ENCODE data around the gene MRPS22.
"Not testable (repeated sequence)": the region's sequence is repeated elsewhere in the genome, so short reads cannot be mapped to it uniquely, and the experiment has no call there.

MRPS22 gene

DNA sequence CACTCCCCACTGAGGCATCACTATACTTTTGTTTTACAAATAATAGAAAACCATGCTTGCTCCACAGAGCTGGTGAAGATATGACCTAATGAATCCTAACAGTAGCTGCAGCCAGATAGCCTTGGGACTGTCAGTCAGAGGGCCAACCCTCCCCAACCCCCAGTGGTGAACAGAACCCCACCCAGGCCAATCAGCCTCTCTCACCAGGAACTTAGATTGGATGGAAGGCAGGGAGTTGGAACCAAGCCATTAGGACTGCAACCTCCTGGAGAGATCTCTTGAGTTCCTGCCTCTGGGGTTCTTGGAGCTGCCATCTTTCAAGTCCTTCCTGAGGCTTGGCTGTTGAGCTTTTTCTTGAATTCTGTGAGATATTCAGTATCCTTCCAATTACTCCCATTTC is 3.0 kb upstream of the MRPS22 start:
- DNase-seq = no peak

DNA sequence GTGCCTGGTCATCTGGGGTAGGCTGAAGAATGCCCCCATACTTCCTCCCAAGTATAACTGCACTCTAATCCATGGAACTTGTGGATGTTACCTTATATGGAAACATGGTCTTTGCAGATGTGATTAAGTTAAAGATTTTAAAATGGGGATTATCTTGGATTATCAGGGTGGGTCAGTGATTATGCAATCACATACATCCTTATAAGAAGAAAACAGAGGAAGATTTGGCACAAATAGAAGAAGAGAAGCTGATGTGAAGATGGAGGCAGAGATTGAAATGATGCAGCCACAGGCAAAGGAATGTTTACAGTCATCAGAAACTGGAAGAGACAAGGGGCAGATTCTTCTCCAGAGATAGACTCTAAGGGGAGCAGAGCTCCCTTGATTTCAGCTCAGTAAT is 1.8 kb upstream of the MRPS22 start:
- no peak for DNase-seq

DNA sequence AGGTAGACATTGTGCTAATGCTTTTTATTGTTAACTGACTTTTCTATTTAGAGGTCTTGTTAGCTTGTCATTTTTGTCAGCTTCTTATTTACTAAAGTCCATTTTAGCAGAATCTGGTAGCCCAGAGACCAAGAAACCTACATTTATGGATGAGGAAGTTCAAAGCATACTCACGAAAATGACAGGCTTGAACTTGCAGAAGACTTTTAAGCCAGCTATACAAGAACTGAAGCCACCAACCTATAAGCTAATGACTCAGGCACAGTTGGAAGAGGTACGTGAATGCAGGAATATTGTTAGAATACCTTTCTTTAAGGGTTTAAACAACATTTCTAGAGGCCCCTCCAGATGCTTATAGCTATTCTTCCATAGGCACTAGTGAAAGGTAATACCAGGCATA is 3.0 kb downstream of the MRPS22 start:
- DNase-seq = no peak

DNA sequence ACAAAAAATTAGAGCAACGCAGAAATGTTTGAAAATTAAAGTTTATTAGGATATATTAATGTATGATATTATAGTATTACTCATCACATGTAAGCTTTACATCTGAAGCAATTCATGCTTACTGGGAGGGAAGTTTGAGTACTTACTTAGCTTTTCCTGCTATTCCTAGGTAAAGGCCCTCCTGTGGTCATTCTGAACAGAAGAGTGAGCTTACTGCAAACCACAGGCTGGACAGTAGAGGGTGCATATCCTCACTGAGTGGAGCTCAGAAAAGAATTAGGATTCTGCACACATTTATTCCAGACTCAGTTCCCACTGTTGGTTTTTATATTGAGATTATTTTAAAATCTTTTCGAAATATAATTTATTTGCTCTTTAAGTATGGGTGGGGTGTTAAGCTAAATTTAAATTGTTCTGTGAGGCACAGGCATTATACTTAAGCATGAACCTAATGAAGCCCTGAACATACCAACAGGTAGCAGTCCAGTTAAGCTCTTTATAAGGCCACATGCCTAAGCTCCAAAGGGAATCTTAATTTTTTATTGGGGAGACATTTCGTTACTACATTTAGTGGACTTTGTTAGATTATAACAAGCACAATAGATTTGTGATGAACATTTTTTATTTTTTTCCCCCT is 10.2 kb downstream of the MRPS22 start:
- DNase-seq = no peak

DNA sequence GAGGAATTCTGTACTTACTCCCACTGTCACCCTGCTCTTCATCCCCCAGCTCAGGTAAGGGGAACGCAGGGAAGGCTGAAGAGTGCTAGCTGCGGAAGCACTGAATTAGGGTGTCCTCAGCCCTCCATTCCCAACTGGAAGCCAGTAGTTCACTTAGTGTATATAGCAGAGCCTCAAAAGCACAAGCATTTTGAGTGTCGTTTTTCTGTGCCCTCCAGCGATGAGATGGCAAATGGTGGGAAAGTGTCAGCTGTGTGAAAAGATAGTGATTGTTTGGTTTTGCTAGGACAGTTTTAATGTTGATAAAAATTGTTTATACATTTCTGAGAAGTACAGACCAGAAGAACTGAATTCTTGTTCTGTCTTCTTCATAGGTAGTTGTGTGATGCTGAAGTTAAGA is 10.8 kb downstream of the MRPS22 start:
- DNase-seq = no peak

DNA sequence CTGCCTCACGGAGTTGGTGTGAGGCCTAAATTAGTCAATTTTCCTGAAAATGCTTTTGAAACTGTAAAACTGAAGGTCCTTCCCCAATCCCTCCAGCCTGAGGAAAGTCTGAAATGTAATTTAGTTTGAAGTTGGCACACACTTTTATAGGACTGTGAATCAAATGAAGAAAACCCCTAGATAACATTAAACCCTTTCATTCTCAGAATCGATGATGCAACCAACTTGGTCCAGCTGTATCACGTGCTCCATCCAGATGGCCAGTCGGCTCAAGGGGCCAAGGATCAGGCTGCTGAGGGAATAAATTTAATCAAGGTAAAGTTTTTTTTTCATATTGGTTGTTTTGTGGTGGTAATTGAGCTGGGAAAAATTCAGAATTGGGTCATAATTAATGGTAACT is 11.7 kb downstream of the MRPS22 start:
- DNase-seq = no peak

DNA sequence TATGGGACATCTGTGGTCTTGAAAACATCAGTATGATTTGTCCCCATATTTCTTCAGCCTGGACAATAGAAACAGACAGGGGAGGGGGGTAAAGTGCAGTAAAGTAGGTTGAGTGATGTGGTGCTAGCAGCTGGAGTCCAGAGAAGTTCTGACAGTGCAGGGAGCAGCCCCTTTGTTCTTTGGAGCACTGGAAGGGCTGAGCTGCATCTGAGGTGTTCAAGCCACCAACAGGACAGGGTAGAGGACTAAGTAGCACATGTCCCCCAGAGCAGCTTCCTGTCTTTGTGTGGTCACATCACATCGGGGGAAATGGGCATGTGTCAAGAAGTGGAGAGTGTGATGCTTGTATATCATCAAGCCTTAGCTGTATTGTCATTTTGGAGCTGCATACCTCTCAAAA is 12.1 kb downstream of the MRPS22 start:
- DNase-seq = no peak

DNA sequence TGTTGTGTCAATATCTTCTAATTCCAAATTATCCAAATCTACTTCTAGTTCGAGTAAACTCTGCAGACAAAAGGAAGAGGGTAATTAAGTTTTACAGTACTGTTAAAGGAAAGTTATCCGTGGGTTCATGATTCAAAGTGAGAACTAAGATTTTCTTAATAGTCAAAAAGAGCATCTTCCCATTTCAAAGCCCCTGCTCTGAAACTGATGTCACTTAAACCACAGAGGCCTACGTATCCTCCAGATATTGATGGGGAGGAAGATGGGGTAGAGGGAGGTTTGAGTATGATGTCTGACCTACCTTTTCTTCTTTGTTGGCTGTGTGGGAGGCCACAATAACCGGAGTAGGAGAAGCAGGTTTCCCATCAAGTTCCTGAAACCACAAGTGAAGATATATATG is 14.1 kb downstream of the MRPS22 start:
- DNase-seq = peak; percentile 83

DNA sequence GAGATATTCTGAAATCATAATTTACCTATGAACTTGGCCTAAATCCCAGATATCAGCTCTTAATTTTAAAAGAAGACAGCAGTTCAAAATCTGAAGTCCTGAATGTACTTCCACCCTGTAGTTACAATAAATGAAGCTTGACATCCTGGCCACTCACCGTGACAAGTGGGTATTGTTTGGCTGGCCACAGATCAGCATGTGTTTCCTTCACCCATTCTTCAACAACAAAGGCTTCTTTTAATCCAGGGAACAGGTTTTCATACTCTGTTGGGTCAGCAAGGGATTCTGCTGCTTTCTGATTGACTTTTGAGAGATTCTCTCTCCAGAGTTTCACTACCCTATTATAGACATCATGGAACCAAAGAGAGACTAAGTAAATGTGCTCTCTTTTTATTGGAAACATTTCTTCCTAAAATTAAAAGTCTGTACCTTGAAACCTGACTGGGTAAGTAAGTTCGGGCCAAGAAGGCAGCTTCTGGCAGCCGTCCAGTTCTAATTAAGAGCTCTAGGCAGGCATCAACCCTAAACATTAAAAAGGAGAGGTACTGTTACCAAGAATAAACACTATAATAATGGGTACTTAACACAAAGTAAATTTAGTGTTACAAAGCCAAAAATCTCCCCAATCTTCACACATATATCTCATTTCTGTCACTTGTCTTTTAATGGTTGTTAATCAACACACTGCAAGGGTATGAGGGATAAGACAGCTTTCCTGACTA is 15.2 kb downstream of the MRPS22 start:
- no peak for DNase-seq

DNA sequence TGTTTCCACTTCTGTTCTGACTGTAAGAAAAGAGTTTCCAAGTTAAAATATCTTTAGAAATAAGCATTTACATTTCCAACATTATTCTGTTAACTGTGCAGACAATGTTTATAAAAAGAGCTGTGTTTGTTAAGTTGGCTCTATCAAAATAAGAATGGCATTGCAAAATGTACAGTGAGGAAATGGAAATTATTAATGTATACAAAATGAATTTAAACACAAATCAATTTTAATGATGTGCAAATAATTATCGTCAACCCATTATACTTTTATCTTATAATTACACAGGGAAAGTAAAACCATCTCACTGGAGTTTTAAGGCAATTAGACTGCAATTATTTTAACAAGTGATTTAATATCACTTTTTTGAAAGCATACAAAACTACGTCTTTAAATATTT is 17.5 kb downstream of the MRPS22 start:
- DNase-seq = no peak

DNA sequence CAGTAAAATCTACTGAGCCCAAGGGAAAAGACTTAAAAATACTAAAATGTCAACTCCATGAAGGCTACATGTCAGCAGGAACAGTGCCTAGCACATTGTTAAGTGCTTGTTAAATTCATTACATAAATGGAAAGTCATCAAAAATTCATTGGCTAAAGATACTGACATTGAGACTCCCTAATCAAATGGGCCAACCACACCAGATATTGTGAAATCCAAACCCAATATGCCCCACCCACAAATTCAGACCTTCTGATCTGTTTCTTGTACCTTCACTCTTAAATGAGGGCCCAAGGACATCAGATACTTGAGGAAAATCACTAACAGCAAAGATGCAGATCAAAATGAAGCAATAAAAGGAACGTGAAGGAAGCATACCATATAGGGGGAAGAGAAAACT is 20.7 kb downstream of the MRPS22 start:
- no peak for DNase-seq

DNA sequence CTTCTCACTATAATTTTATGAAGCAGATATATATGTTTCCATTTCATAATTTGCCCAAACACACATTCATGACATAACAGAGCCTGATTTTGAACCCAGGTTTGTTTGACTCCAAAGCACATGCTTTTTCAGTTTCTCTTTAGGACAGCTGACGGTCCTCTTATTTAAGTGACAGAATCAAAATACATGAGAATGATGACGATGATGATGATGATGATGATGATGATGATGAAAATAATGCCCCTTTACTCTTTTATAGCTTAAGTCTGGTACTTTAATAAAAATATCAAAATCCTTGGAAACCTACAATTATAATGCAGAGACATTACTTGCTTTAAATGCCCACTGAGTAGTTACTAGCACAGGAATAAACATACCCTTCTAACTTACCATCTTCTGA is 30.3 kb downstream of the MRPS22 start:
- DNase-seq = no peak

DNA sequence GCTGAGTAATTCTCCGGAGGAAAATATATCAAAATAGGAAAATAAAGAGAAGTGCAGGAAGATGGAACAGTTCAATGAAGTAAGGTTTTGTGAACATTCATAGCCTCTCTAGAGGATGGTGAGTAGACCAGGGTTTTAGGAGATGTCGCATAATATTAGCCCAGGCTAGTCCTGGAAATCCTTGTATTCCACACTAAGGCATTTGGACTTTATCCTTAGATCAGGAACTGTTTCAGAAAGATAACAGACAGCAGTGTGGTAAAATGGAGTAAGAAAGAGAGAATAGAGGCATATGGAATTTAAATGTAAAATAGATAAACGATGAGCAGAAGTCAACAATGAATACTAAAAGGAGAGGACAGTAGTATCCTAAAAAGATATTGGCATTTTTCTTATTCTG is 33.6 kb downstream of the MRPS22 start:
- no peak for DNase-seq

DNA sequence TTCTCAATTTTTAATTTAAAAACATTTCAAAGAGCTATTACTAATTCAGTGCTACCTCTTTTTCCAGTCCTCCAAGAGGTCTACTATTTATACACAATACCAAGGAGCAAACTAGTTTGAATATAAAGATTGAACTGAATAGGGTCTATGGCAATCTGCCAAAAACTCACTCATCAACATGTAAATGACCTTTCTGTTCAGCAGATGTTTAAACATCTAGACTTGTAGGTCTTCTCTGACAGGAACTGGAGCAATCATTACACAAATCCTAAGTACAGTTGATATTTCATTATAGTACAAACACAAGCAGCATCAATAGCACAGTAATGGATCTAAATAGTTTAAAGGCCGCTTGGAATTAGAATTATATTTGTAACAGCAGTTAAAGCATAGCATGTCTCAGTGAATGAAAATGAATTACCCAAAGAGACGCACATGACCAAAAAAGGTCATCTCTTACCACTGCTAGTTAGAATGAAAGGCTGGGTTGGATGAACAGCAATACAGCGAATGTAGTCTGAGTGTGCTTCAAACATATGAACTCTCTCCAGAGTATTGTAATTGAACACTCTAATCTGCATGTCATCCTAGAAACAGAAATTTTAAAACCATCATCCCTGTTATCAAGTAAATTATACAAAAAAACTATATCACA is 34.9 kb downstream of the MRPS22 start:
- DNase-seq = no peak

DNA sequence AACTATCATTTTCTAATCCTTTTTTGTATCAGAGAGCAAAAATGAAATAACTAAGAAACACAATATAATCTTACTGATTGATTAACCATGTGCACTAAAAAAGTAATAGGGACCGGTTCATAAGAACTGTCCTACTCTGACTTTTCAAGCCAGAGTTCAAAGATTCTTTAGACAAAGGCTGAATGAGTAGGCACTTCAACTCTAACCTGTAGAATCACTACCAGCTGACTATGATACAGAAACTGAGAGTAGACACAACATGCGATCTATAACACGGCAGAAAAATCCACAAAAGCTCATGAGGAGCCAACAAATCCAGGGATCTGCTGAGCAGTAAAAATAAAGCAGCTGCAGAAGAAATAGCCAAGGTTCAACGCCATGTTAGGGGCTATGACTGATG is 36.8 kb downstream of the MRPS22 start:
- no peak for DNase-seq

DNA sequence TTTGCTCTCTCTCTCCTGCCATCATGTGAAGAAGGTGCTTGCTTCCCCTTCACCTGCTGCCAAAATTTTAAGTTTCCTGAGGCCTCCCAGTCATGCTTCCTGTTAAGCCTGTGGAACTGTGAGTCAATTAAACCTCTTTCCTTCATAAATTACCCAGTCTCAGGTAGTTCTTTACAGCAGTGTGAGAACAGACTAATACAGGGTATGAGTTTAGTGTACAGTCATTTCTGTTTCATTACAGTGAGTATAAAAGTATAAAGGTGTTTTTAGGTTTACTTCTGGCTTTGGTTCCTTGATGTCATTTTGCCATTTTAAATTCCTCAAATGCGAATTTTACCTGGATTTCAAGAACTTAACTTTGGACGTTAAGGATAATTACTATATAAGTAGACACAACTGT is 38.5 kb downstream of the MRPS22 start:
- DNase-seq = not testable (repeated sequence)

DNA sequence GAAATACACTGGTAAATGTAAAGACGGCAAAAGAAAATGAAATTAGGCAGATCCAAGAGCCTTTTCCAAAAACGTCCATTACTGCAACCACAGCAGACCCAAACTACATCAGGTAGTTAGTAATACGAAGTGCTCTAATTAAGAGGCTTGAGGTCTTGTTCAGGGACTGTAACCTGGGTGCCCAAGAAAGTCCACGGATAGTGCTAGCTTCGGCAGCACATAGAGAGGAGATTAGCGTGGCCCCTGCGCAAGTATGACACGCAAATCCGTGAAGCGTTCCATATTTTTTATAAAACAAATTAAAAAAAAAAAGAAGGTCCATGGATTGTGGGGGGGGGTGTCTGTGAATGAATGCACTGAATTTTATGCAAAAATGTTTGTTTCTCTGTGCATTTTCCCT is 44.3 kb downstream of the MRPS22 start:
- DNase-seq = no peak

DNA sequence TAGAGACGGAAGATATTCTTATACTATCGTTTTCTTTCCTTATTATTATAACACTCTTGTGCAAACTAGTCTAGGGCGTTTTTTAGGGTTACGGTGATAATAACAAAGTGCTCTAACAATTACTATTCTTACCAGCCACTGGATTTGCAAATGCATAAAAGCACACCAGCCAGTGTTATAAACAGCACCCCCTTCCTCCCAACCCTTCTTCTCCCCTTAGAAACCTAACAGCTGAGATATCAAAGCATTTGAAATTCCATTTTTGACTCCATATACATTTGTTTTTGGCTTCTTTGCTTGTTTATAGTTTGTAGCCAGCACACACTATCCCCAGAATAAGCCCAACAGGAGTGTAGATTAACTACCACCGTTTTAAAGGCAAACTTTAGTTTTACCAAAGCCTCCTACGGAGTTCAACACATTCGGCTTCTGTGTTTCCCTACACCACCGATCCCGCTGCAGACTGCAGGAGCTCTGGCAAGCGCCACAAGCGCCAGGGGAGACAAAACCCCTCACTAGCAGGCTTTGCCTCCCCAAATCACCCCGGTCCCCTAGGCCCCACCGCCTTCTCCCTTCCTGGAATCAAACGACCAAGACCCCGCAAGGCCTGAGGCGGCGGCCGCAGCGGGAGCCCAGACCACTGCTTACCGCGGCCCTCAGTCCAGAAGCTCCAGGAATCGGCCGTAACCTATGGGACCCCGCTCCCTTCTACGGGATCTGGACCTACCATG is 45.2 kb downstream of the MRPS22 start:
- peak; percentile 14 for DNase-seq

DNA sequence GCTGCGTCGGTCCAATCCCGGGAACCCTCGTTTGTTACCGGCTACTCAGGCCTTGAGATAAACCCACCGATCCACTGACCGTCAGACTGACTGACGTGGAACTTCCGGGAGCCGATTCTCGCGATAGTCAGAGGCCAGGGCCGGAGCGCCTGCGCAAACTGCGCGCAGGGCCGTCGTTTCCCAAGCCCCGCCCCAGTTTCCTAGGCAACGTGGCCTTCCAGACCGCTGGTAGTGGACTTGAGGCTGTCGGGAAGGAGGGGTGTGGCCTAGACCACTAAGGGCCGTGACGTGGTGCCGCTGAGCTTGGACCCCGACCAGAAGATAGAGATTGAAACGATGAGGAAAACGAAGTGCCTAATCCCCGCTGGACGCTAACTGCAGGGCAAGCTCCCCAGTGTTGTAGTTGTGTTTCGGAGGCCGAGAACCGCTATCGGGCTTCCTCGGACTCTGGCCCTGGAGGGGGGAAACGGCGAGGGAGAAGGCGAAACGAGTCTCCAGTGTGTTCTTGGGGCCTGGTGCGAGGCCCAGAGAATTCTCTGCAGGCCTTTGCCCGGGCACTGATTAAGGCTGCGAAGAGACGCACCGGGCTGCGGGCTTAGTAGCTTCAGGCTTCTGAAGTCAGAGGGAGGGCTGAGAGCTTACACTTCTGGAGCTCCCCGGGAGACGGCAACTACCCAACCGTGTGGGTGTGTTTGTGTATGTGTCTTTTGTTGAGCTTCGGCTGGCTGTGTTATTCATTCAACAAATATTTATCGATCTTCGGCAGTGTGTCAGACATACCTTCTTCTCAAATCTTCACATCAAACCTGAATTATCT is 45.9 kb downstream of the MRPS22 start, which contains the start of gene COPB2:
TSS of gene COPB2 (minus strand) at position 96 of the 817 bp plus-strand sequence. CDS start 97 bp downstream, outside the sequence.
- peak; percentile 98 for DNase-seq

DNA sequence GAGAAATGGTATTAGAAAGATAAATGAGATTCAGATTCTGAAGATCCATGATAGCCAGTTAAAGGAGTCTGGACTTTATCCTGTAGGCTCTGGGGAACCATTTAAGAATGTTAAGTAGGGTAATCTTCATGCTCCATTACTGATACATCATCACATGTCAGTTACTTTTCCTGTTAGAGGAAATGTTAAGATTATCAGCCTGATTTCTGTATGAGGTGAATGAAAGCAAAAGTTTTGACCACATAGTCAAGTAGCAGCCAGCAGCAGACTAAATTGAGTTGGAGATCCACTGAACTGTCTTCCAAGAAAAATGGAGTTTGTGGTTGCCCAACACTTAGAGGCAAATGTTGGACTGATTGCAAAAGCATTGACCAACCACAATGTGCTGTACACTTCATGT is 50.3 kb downstream of the MRPS22 start:
- DNase-seq = no peak

DNA sequence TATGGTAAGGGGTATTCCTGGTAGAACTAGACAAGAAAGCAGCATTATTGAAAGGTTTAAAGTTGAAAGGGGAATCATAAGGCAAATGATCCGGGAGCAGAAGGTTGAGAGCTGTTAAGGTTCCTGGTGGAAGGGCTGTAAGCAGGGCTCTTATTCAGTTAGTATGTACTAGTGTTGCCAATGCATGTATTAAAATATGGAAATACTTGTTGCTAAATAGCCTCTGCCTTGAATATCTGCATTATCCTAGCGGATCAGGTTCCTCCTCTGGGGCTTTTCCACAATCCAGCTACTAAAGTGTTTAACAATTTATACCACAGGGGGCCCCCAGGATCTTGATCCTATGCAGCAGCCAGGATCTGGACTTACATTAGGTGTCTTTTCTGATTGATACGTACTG is 52.9 kb downstream of the MRPS22 start:
- no peak for DNase-seq

DNA sequence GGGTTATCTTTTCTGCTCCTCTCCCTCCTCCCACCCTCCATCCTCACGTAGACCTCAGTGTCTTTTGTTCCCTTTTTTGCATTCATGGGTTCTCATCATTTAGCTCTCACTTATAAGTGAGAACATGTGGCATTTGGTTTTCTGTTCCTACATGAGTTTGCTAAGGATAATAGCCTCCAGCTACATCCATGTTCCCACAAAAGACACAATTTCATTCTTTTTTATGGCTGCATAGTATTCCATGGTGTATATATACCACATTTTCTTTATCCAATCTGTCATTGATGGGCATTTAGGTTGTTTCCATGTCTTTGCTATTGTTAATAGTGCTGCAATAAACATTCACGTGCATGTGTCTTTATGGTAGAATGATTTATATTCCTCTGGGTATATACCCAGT is 57.3 kb downstream of the MRPS22 start:
- not testable (repeated sequence) for DNase-seq
